Heart left ventricle (tissue), 16 donors: ENCODE measurements around the gene STXBP1. TPM values are rescaled to one million over a fixed set of nuclear protein-coding genes. Genes with fewer than 3 reads are reported as not detected.

Experiments used
- ATAC-seq, 4 donors: fragments of 200-7000 bp; cut with Tn5 transposase; one replicate each; pipeline ENCODE4 v1.9.1; 2020 to 2022; ENCODE audit warnings: moderate library complexity in 4 of 4, mild to moderate bottlenecking in 3 of 4, moderate number of reproducible peaks in 1 of 4
- DNase-seq, 5 donors: peaks; one replicate each; pipeline ENCODE4 v3.0.0-alpha.2; 2020
- H3K27ac ChIP-seq, 12 donors: fragments of 200-600 bp; sonication (generic) in 4 of 12; one replicate each; pipeline versions ENCODE4 v1.5.0 to v1.8.0; 2016 to 2022; ENCODE audit warnings: mild to moderate bottlenecking in 2 of 12
- H3K27me3 ChIP-seq, 9 donors: fragments of 200-600 bp; sonication (generic) in 2 of 9; one replicate each; pipeline versions ENCODE4 v1.5.1 to v1.8.0; 2016 to 2022; ENCODE audit warnings: mild to moderate bottlenecking in 3 of 9
- H3K36me3 ChIP-seq, 9 donors: fragments of 200-600 bp; sonication (generic) in 2 of 9; one replicate each; pipeline versions ENCODE4 v1.5.0 to v1.8.0; 2018 to 2022; ENCODE audit warnings: mild to moderate bottlenecking in 2 of 9
- H3K4me1 ChIP-seq, 12 donors: fragments of 200-600 bp; sonication (generic) in 4 of 12; one replicate each; pipeline versions ENCODE4 v1.5.0 to v1.8.0; 2016 to 2022; ENCODE audit warnings: mild to moderate bottlenecking in 3 of 12
- H3K4me3 ChIP-seq, 12 donors: fragments of 200-600 bp; sonication (generic) in 4 of 12; one replicate each; pipeline versions ENCODE4 v1.5.0 to v1.8.0; 2017 to 2022; ENCODE audit warnings: mild to moderate bottlenecking in 9 of 12, moderate library complexity in 4 of 12
- H3K9me3 ChIP-seq, 12 donors: fragments of 200-600 bp; sonication (generic) in 4 of 12; one replicate each; pipeline versions ENCODE4 v1.5.0 to v1.8.0; 2016 to 2022; ENCODE audit warnings: mild to moderate bottlenecking in 1 of 12
- POLR2A ChIP-seq, 2 donors: fragments of 450-650 bp; IDR thresholded peaks; one replicate each; pipeline ENCODE4 v1.6.1; 2017; ENCODE audit warnings: antibody characterized with exemption in 2 of 2, mild to moderate bottlenecking in 2 of 2, moderate library complexity in 2 of 2
- WGBS, 4 donors: extraction: QIAGEN DNeasy Blood & Tissue Kit in 2 of 4; methylation state at CpG; one replicate each; pipeline versions ENCODE4 v1.1.5 to v1.1.7; 2013 to 2018; 5-methylcytosine and 5-hydroxymethylcytosine counted together
- intact Hi-C, 10 donors: fragments of 100-400 bp; cut with DNase I; formaldehyde crosslinking; loops; one replicate each; pipeline versions ENCODE4 v1.11.1 to v1.14.2; 2022
- polyA plus RNA-seq, 2 donors: library from polyadenylated mRNA; stranded (reverse); fragments of 200-250 nt; gene quantifications; one replicate each; pipeline ENCODE4 v1.2.3, GENCODE V29; 2013
- total RNA-seq, 9 donors: library from RNA; depleted of rRNA in 2 of 9; stranded (reverse); fragments of >200 nt in 2 of 9; fragmentation: NEBNext Ultra II Directional in 3 of 9; extraction: Animal tissue kit (Norgen Biotek cat#: 25700) in 3 of 9; gene quantifications; one replicate each; pipeline versions ENCODE4 v1.1.0 to v1.2.4, GENCODE V29; 2016 to 2023
- TF ChIP-seq, protein P1 (sequence below), 12 donors: fragments of 200-600 bp; sonication (generic) in 4 of 12; IDR thresholded peaks; one replicate each; pipeline versions ENCODE4 v1.5.0 to v1.8.0; 2018 to 2022; ENCODE audit warnings: antibody characterized with exemption in 12 of 12, mild to moderate bottlenecking in 5 of 12
- donor health status: ischemic (EF 13 %, LVEDD 7.1; RV severe dilation, severe dysfunction).
- donor health status: healthy with polysubstance abuse.
- donor health status: DM: no; HTN: yes; CAD: no.
- donor health status: DM: no; HTN: no; CAD: no.
- donor health status: ischemic (EF 25% LVEDD 6.9; RV normal size, moderate dysfunction).
- donor health status: ischemic (EF 25% LVEDD 5.7; RV mildly dilated, moderate dysfunction).
- donor health status: healthy.
- donor health status: DM: yes; HTN: yes; CAD: no.
- donor health status: ischemic (EF 35%, LVEDD 5.7; RV mildly dilated, moderate dysfunction).
- donor health status: nonischemic (EF 11% LVEDD 7.7; RV severe dilation, severe dysfunction).
- donor health status: DM: yes; HTN: yes; CAD: no.
- donor health status: PGD.
- donor health status: ischemic (EF 29% LVEDD 5.4; RV normal size, mild dysfunction).
- donor health status: nonischemic (EF 23%, LVEDD 6.1; RV moderate dilation, normal function).

STXBP1 gene
- total and polyA plus RNA-seq, 11 donors: 14.0 to 102 (median 44.5) TPM

DNA sequence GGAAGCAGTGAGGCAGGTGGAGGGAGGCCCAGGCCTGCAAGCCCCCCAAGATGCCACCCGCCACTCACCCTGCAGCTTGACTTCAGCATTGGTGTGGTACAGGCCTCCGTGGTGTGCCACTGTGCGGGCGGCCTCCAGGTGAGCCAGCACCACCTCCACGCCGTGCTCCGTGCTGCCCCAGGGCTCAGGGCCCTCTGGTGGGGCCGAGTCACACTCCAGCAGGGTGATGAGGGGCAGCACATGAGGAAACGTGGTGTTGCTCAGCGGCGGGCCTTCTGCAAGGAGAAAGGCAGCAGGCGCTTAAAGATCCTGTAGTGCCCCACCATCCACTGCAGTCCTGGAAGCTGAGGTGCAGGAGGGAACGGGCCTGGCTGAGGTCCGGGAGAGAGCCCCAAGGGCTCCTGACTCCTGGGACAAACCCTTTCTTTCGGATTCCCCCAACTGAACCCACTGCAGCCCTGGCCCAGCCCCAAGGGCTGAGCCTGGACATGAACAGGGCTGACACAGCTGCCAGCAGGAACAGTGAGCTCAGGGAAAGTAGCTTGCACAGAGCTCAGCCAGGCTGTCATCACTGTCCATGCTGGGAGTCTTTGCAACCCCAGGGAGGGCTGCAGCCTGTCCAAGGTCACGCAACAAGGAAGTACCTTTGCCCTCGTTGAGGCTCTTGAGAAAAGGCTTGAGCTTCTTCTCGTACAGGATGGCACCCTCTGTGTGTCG, 127.7 kb downstream of the STXBP1 start:
- peaks cover 0 to 38% (median 15%) of the 10 kb centered on the region in 12 donors for H3K4me1 ChIP-seq
- DNase-seq (peak in 1 of 5 donors; percentile 69), ATAC-seq (no peak)
- intact Hi-C loops: loop anchor here in 6 of 10 donors (5.0 to 10.0 kb wide), 5 partner anchors 43 to 235 kb away; partner anchors contain the start of gene ST6GALNAC4 (in 1 of the 6)
- TF ChIP-seq, protein P1, sequence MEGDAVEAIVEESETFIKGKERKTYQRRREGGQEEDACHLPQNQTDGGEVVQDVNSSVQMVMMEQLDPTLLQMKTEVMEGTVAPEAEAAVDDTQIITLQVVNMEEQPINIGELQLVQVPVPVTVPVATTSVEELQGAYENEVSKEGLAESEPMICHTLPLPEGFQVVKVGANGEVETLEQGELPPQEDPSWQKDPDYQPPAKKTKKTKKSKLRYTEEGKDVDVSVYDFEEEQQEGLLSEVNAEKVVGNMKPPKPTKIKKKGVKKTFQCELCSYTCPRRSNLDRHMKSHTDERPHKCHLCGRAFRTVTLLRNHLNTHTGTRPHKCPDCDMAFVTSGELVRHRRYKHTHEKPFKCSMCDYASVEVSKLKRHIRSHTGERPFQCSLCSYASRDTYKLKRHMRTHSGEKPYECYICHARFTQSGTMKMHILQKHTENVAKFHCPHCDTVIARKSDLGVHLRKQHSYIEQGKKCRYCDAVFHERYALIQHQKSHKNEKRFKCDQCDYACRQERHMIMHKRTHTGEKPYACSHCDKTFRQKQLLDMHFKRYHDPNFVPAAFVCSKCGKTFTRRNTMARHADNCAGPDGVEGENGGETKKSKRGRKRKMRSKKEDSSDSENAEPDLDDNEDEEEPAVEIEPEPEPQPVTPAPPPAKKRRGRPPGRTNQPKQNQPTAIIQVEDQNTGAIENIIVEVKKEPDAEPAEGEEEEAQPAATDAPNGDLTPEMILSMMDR (IDR thresholded peaks at IDR 0.05): no peak
- no peak for TF ChIP-seq POLR2A (IDR thresholded peaks at IDR 0.05)
- no peaks in the 10 kb centered on the region for H3K27me3 ChIP-seq
- 67 to 91% (median 83%) methylated on average over 10 to 19 of the region's 19 CpGs for WGBS, 4 donors
- H3K27ac ChIP-seq: peak overlapping the region in 9 of 12 donors; percentile 30 to 70 (median 51)
- H3K36me3 ChIP-seq: peaks cover 0 to 67% (median 59%) of the 10 kb centered on the region in 9 donors
- no peaks in the 10 kb centered on the region for H3K9me3 ChIP-seq
- no peak overlapping the region for H3K4me3 ChIP-seq

DNA sequence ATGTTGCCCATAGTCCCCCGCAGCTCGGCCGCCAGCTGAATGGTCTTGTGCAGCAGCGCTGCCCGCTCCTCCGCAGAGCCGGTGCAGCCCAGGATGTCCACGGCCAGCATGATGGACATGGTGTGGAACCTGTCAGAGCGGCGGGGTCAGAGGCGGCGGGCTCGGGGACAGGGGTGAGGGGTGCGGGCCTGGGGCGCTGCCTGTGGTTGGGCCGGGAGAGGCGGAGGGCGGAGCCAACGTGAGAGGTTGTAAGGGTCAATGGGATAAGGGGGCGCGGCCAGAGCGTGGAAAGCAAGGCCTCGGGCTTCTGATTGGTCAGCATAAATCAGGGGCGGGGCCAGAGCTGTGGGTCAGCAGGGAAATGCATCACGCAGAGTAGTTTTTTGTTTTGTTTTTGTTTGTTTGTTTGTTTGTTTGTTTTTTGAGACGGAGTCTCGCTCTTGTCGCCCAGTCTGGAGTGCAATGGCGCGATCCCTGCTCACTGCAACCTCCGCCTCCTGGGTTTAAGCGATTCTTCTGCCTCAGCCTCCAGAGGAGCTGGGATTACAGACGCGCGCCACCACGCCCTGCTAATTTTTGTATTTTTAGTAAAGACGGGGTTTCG, 129.9 kb downstream of the STXBP1 start:
- intact Hi-C loops: loop anchor here in 1 of 10 donors (2.0 kb wide), 1 partner anchor 175 kb away; the partner anchor contains the start of gene ST6GALNAC4
- H3K4me3 ChIP-seq: peak overlapping the region in 11 of 12 donors; percentile 4 to 55 (median 44)
- 46 to 61% (median 57%) methylated on average over 36 to 38 of the region's 38 CpGs for WGBS, 4 donors
- DNase-seq: peak; percentile 78 to 89 (median 83)
- ATAC-seq: peak; percentile 65 to 84 (median 80)
- peaks cover 0 to 32% (median 10%) of the 10 kb centered on the region in 12 donors for H3K4me1 ChIP-seq
- H3K36me3 ChIP-seq: peaks cover 0 to 89% (median 77%) of the 10 kb centered on the region in 9 donors
- H3K27me3 ChIP-seq: no peaks in the 10 kb centered on the region
- H3K9me3 ChIP-seq: no peaks in the 10 kb centered on the region
- peak overlapping the region in 7 of 12 donors; percentile 0 to 60 (median 33) for H3K27ac ChIP-seq
- no peak for TF ChIP-seq POLR2A (IDR thresholded peaks at IDR 0.05)
- TF ChIP-seq, protein P1 (IDR thresholded peaks at IDR 0.05): no peak

Other genes starting within 250 kb of the STXBP1 start
- 10 to 100 TPM; 12.1 to 25.0 (median 14.9) TPM for gene SLC2A8, start 215.1 kb upstream of the STXBP1 start, total RNA-seq
- gene SLC2A8, start 215.1 kb upstream of the STXBP1 start, polyA plus RNA-seq: 10 to 100 TPM; 15.6 to 22.1 TPM
- gene ZNF79, start 187.9 kb upstream of the STXBP1 start, total RNA-seq: 1 to 10 TPM; 4.6 to 7.4 (median 5.8) TPM
- gene ZNF79, start 187.9 kb upstream of the STXBP1 start, polyA plus RNA-seq: 1 to 10 TPM; 3.1 to 3.6 TPM
- gene RPL12, start 160.9 kb upstream of the STXBP1 start, total RNA-seq: 100 to 1,000 TPM; 408 to 937 (median 547) TPM
- gene RPL12, start 160.9 kb upstream of the STXBP1 start, polyA plus RNA-seq: 1,000 to 10,000 TPM; 1,225 to 1,523 TPM
- gene LRSAM1, start 160.8 kb upstream of the STXBP1 start, total RNA-seq: 10 to 100 TPM; 21.9 to 42.2 (median 31.6) TPM
- gene LRSAM1, start 160.8 kb upstream of the STXBP1 start, polyA plus RNA-seq: 10 to 100 TPM; 22.2 to 38.0 TPM
- gene CFAP157, start 94.7 kb downstream of the STXBP1 start, total RNA-seq: under 1 TPM in 2 of 9 donors, not detected in 7; 0.15 to 0.87 TPM
- gene CFAP157, start 94.7 kb downstream of the STXBP1 start, polyA plus RNA-seq: under 1 TPM; 0.08 TPM
- gene PTRH1, start 103.4 kb downstream of the STXBP1 start, total RNA-seq: 10 to 100 TPM in 7 of 9 donors, 1 to 10 TPM in 2; 7.3 to 30.5 (median 13.5) TPM
- gene PTRH1, start 103.4 kb downstream of the STXBP1 start, polyA plus RNA-seq: 10 to 100 TPM; 14.0 to 44.7 TPM
- gene TTC16, start 103.8 kb downstream of the STXBP1 start, total RNA-seq: under 1 TPM in 8 of 9 donors, not detected in 1; 0.09 to 0.61 (median 0.24) TPM
- gene TTC16, start 103.8 kb downstream of the STXBP1 start, polyA plus RNA-seq: under 1 TPM in 1 of 2 donors, not detected in 1; 0.34 TPM
- gene TOR2A, start 123.0 kb downstream of the STXBP1 start, total RNA-seq: 1 to 10 TPM; 1.7 to 9.2 (median 3.3) TPM
- 1 to 10 TPM; 3.4 to 5.2 TPM for gene TOR2A, start 123.0 kb downstream of the STXBP1 start, polyA plus RNA-seq
- gene SH2D3C, start 166.4 kb downstream of the STXBP1 start, total RNA-seq: 10 to 100 TPM; 13.7 to 38.9 (median 16.9) TPM
- gene SH2D3C, start 166.4 kb downstream of the STXBP1 start, polyA plus RNA-seq: 10 to 100 TPM; 21.1 to 24.8 TPM
- 10 to 100 TPM; 35.6 to 60.3 (median 47.8) TPM for gene CDK9, start 173.8 kb downstream of the STXBP1 start, total RNA-seq
- gene CDK9, start 173.8 kb downstream of the STXBP1 start, polyA plus RNA-seq: 10 to 100 TPM; 26.2 to 30.4 TPM
- gene FPGS, start 190.6 kb downstream of the STXBP1 start, total RNA-seq: 10 to 100 TPM; 39.9 to 55.1 (median 41.5) TPM
- gene FPGS, start 190.6 kb downstream of the STXBP1 start, polyA plus RNA-seq: 10 to 100 TPM; 36.8 to 50.1 TPM
- 100 to 1,000 TPM; 116 to 252 (median 133) TPM for gene ENG, start 242.4 kb downstream of the STXBP1 start, total RNA-seq
- gene ENG, start 242.4 kb downstream of the STXBP1 start, polyA plus RNA-seq: 100 to 1,000 TPM; 156 to 245 TPM